Common myeloid progenitor, CD34-positive (primary cell): Measurements from ENCODE around the gene CLPTM1L.

Experiments used
- CTCF ChIA-PET: fragments of 350-600 bp; sonication (Branson Sonifier 250); formaldehyde crosslinking; loops from one replicate; lab custom pipeline; 2021; ENCODE audit warnings: antibody characterized with exemption; lab: Charles Lee
- POLR2A ChIA-PET: fragments of 350-600 bp; sonication (Branson Sonifier 250); formaldehyde crosslinking; loops from one replicate; lab custom pipeline; 2021; ENCODE audit warnings: antibody characterized with exemption; lab: Charles Lee
- DNase-seq, 3 donors: peaks; one replicate each; pipeline versions ENCODE4 v3.0.0 to v3.0.0-alpha.2; 2013
- H3K27ac ChIP-seq, 2 experiments: 1 replicate in 1 of 2; 2 replicates in 1 of 2; pipeline ENCODE4 v1.7.0; 2013; ENCODE audit warnings: inconsistent platforms in 2 of 2, low read length in 2 of 2, mild to moderate bottlenecking in 2 of 2, low read depth in 1 of 2, moderate library complexity in 1 of 2; ENCODE audit not compliant: severe bottlenecking in 2 of 2, insufficient read depth in 1 of 2, poor library complexity in 1 of 2
- H3K27me3 ChIP-seq, 5 experiments: replicated peaks in 2 of 5; 1 replicate in 3 of 5; 2 replicates in 2 of 5; pipeline versions ENCODE4 v1.6.1 to v1.7.0; 2013; ENCODE audit warnings: low read length in 4 of 5, mild to moderate bottlenecking in 2 of 5, moderate library complexity in 2 of 5, inconsistent platforms in 1 of 5; ENCODE audit not compliant: insufficient read depth in 5 of 5, control insufficient read depth in 4 of 5
- H3K36me3 ChIP-seq, 4 experiments: 1 replicate in 2 of 4; 2 replicates in 2 of 4; pipeline versions ENCODE4 v1.6.1 to v1.7.0; 2013; ENCODE audit warnings: low read length in 3 of 4, control low read depth in 1 of 4, mild to moderate bottlenecking in 1 of 4; ENCODE audit not compliant: control insufficient read depth in 4 of 4, insufficient read depth in 4 of 4
- H3K4me1 ChIP-seq, 4 experiments: 1 replicate in 3 of 4; 2 replicates in 1 of 4; pipeline versions ENCODE4 v1.6.1 to v1.7.1; 2013; ENCODE audit warnings: low read length in 3 of 4, mild to moderate bottlenecking in 3 of 4, control low read depth in 1 of 4, inconsistent platforms in 1 of 4, moderate library complexity in 1 of 4; ENCODE audit not compliant: control insufficient read depth in 4 of 4, insufficient read depth in 4 of 4; ENCODE audit errors: control extremely low read depth in 1 of 4
- H3K4me3 ChIP-seq, 7 experiments: 1 replicate in 4 of 7; 2 replicates in 3 of 7; pipeline versions ENCODE4 v1.5.1 to v1.7.0; 2013; ENCODE audit warnings: mild to moderate bottlenecking in 7 of 7, low read length in 6 of 7, moderate library complexity in 6 of 7, inconsistent platforms in 2 of 7, low read depth in 2 of 7, control low read depth in 1 of 7; ENCODE audit not compliant: insufficient read depth in 4 of 7, control insufficient read depth in 1 of 7; ENCODE audit errors: extremely low read depth in 1 of 7
- H3K9me3 ChIP-seq, 5 experiments: 1 replicate in 4 of 5; 2 replicates in 1 of 5; pipeline versions ENCODE4 v1.6.1 to v1.7.1; 2013; ENCODE audit warnings: low read length in 4 of 5, mild to moderate bottlenecking in 2 of 5, inconsistent platforms in 1 of 5, low read depth in 1 of 5, moderate library complexity in 1 of 5; ENCODE audit not compliant: control insufficient read depth in 4 of 5, insufficient read depth in 2 of 5; ENCODE audit errors: control extremely low read depth in 1 of 5
- WGBS: methylation state at CpG from one replicate; pipeline ENCODE4 v1.1.5; 2013; ENCODE audit not compliant: insufficient coverage; 5-methylcytosine and 5-hydroxymethylcytosine counted together

Gene CLPTM1L

DNA sequence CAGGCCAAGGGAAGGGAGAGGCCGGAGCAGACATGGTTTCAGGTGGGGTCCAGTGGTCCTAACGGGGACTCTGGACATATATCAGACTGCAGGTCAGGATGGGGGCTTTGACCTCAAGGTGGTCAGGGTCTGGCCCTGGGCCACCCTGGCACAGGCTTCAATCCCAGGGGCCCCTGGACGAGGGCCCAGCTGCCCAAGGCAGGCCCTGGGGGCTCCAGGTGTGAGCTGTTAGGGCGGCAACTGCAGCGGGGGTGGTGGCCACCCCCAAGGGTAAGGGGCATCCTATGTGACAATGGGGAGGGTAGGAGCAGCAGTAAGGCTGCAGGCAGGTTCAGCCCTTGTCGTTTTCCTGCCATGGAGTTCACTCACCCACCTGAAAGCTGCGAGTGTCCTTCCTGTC is 45.4 kb upstream of the CLPTM1L start:
- no peak for DNase-seq
- WGBS: 90% methylated on average over 5 of the region's 7 CpGs
- peaks cover 0 to 18% (median 13%) of the 10 kb centered on the region in 4 experiments for H3K4me1 ChIP-seq
- no peaks in the 10 kb centered on the region for H3K9me3 ChIP-seq
- POLR2A ChIA-PET: no interaction called here
- no peaks in the 10 kb centered on the region for H3K36me3 ChIP-seq
- no peak overlapping the region for H3K27ac ChIP-seq
- no peak overlapping the region for H3K4me3 ChIP-seq
- CTCF ChIA-PET: no interaction called here
- peaks cover 0 to 84% (median 22%) of the 10 kb centered on the region in 5 experiments for H3K27me3 ChIP-seq

DNA sequence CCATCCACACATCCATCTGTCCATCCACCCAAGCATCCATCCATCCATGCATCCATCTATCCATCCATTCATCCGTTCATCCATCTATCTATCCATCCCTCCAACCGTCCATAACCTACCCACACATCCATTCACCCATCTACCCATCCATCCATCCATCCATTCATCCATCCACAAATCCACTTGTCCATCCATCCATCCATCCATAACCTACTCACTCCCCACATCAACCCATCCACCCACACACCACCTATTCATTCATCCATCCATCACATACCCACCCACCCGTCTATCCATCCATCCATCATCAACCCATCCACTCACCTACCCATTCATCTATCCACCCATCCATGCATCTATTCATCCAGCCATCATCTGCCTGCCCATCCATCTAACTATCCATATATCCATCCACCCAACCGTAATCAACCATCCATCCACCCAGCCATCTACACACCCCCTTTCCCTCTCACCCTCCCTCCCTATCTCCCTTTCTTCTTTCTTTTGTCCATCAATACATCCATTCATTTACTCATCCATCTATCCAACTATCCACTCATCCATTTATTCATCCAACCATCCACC is 43.6 kb upstream of the CLPTM1L start:
- 93% methylated on average over 4 of the region's 4 CpGs for WGBS
- peaks cover 0 to 66% (median 28%) of the 10 kb centered on the region in 5 experiments for H3K27me3 ChIP-seq
- no peaks in the 10 kb centered on the region for H3K9me3 ChIP-seq
- POLR2A ChIA-PET: no interaction called here
- peaks cover 0 to 20% (median 15%) of the 10 kb centered on the region in 4 experiments for H3K4me1 ChIP-seq
- CTCF ChIA-PET: no interaction called here
- H3K36me3 ChIP-seq: no peaks in the 10 kb centered on the region
- H3K4me3 ChIP-seq: no peak overlapping the region
- DNase-seq: no peak
- no peak overlapping the region for H3K27ac ChIP-seq

DNA sequence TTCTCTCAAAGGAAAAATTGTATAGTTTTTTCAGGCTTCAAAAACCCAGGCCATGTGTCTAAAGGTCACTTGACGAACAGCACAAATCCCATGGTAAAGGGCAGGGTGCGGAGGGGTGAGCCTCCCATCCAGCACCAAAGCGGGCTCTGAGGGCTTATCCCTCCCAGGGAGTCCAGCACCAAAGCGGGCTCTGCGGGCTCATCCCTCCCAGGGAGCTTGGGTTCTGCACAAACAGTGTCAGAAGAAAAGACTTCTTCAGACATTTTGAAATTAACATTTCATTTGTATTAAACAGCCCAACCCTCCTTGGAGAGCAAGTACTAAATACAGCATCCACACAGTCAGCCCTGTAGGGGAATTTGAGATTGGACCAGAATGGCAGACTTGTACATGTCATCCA is 43.0 kb upstream of the CLPTM1L start:
- Histone ChIP-seq H3K4me1 (peaks cover 0 to 20% (median 15%) of the 10 kb centered on the region in 4 experiments), H3K9me3 (no peaks in the 10 kb centered on the region), H3K27me3 (peaks cover 0 to 60% (median 26%) of the 10 kb centered on the region in 5 experiments), H3K4me3 (no peak overlapping the region), H3K36me3 (no peaks in the 10 kb centered on the region), H3K27ac (no peak overlapping the region)
- DNase-seq: no peak
- ChIA-PET POLR2A (no interaction called here), CTCF (no interaction called here)
- WGBS: 100% methylated on average over 3 of the region's 5 CpGs

DNA sequence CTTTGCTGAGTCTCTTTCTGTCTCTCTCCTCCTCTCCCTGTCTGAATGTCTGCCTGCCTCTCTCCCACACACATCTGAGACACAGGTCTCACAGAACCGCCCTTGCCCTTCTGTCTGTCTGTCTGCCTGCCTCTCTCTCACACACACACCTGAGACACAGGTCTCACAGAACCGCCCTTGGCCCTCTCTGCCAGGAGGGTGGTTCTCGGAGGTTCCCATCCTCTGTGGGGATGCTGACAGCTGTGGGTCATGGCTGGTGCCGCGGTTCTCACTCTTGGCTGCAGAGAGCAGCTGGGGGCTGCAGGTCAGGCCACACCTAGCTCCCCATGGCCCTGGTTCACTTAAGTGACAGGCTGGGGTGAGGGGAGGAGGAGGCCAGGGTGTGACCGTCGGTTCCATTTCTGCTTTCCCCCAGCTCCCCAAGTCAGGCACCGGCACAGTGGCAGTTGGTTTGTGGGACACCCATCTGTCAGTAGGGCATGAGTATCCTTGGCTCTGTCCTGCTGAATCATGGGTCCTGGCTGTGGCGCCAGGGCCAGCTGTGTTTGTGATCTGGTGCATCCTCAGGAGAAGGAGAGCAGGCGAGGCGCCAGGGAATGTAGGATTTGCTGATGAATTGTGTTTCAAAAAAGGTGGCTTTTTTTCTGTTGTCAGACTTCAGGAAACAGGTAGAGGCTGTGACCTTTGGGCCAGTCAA is 42.3 kb upstream of the CLPTM1L start:
- H3K27ac ChIP-seq: no peak overlapping the region
- peak in 2 of 3 donors; percentile 29 to 33 for DNase-seq
- H3K9me3 ChIP-seq: no peaks in the 10 kb centered on the region
- POLR2A ChIA-PET: no interaction called here
- WGBS: 73% methylated on average over 10 of the region's 11 CpGs
- peaks cover 0 to 20% (median 15%) of the 10 kb centered on the region in 4 experiments for H3K4me1 ChIP-seq
- CTCF ChIA-PET: no interaction called here
- H3K4me3 ChIP-seq: peak overlapping the region in 1 of 7 experiments; percentile 83
- no peaks in the 10 kb centered on the region for H3K36me3 ChIP-seq
- H3K27me3 ChIP-seq: peaks cover 0 to 54% (median 28%) of the 10 kb centered on the region in 5 experiments

DNA sequence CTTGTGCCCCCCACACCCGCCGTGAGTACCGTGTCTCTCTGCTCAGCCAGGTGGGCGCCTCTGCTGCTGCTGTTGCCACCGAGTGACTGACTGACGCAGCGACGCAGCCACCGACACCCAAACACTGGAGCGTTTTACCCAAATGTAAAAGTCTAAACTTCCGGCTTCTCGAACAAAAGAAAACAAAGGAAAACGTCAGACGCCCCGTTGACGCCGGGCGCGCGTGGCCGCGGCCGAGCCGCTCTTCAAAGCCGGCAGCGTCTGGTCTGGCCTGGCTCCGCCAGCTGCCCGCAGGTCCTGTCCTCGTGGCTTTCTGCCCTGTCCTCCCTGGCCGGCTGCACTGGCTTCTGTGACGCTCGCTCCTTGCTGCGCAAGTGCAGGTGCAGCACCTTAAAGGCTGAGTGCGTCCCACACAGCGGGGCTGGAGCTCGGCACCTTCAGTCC is 41.4 kb upstream of the CLPTM1L start:
- POLR2A ChIA-PET: no interaction called here
- Histone ChIP-seq H3K4me3 (peak overlapping the region; percentile 29 to 83 (median 70)), H3K4me1 (peaks cover 0 to 20% (median 15%) of the 10 kb centered on the region in 4 experiments), H3K27ac (no peak overlapping the region), H3K36me3 (no peaks in the 10 kb centered on the region), H3K9me3 (no peaks in the 10 kb centered on the region), H3K27me3 (peaks cover 0 to 46% (median 29%) of the 10 kb centered on the region in 5 experiments)
- CTCF ChIA-PET: no interaction called here
- WGBS: 2% methylated on average over 34 of the region's 36 CpGs
- peak; percentile 20 to 67 (median 59) for DNase-seq

DNA sequence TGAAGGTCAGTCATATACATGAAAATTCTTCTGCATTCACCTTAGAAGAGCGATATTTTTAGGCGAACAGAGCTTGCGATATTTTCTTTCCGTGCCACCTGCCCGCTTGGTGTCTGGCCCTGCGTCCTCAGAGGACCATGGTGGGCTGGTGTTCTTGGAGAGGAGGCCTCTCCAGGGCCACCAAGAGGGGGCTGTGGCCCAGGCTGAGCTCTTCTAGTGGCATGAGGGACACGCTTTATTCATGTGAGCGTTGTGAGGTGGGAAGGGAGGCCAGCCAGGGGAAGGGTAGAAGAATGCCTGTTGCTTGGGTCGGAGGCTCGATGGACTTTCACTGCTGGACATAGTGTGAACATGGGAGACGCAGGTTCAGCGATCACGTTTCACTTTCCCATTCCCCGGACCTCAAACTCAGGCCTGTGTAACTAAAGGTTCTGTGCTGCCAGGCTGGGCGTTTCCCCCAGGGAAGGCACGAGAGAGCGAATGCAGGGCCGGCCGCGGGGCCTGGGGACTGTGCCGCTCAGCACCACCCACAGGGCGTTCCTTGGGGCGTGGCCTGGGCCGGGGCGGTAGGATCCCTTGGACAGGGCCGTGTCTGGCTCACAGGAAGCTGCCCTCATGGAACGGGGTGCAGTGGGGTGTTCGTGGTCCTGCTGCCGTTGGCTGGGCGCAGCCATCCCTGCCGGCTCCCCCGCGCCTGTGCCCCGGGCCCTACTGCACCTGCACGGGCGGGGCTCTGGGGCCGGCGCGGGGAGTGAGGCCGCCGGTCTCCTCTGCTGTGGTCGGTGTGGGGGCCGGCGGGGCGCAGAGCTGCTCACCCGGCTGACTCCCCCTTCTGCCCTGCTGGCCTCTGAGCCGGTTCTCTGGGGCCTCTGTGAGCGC is 40.7 kb upstream of the CLPTM1L start:
- ChIA-PET POLR2A (interaction anchor here (0.6 kb wide), 1 partner anchor 8 kb away, joined by 3 read pairs; no protein-coding TSS in a partner anchor), CTCF (interaction anchor here (1.4 to 1.5 kb wide), 2 partner anchors 31 to 39 kb away, joined by 3 to 4 read pairs; no protein-coding TSS in a partner anchor)
- 17% methylated on average over 39 of the region's 48 CpGs for WGBS
- Histone ChIP-seq H3K9me3 (no peaks in the 10 kb centered on the region), H3K27ac (no peak overlapping the region), H3K4me3 (peak overlapping the region; percentile 29 to 83 (median 70)), H3K27me3 (peaks cover 0 to 52% (median 29%) of the 10 kb centered on the region in 5 experiments), H3K36me3 (no peaks in the 10 kb centered on the region), H3K4me1 (peaks cover 0 to 20% (median 17%) of the 10 kb centered on the region in 4 experiments)
- peak; percentile 45 to 71 (median 60) for DNase-seq
